Central memory CD8-positive, alpha-beta T cell (primary cell): ENCODE measurements around the gene ERG.

ENCODE experiments used
- ATAC-seq: fragments of 150-1000 bp; cut with Tn5 transposase; replicated peaks from 2 replicates; pipeline ENCODE4 v1.10.0; 2022; ENCODE audit warnings: mild to moderate bottlenecking, moderate FRiP score, moderate number of reproducible peaks; ENCODE audit not compliant: poor library complexity, severe bottlenecking; ENCODE audit errors: extremely low read depth
- DNase-seq, 2 donors: peaks; one replicate each; pipeline ENCODE4 v3.0.0; 2021; ENCODE audit warnings: low spot score in 2 of 2
- H3K27ac Mint-ChIP-seq: one replicate; pipeline ENCODE4 v1.8.0; 2022; ENCODE audit warnings: low read depth, mild to moderate bottlenecking, moderate library complexity, mixed read lengths
- H3K27me3 Mint-ChIP-seq: one replicate; pipeline ENCODE4 v1.8.0; 2022; ENCODE audit warnings: mixed read lengths
- H3K36me3 Mint-ChIP-seq: one replicate; pipeline ENCODE4 v1.8.0; 2022; ENCODE audit warnings: mild to moderate bottlenecking, moderate library complexity, mixed read lengths; ENCODE audit not compliant: insufficient read depth
- H3K4me1 Mint-ChIP-seq: one replicate; pipeline ENCODE4 v1.8.0; 2022; ENCODE audit warnings: mixed read lengths
- H3K4me3 Mint-ChIP-seq: one replicate; pipeline ENCODE4 v1.8.0; 2022; ENCODE audit warnings: mild to moderate bottlenecking, moderate library complexity, mixed read lengths
- H3K9me3 Mint-ChIP-seq: one replicate; pipeline ENCODE4 v1.8.0; 2022; ENCODE audit warnings: mixed read lengths

Gene ERG

DNA sequence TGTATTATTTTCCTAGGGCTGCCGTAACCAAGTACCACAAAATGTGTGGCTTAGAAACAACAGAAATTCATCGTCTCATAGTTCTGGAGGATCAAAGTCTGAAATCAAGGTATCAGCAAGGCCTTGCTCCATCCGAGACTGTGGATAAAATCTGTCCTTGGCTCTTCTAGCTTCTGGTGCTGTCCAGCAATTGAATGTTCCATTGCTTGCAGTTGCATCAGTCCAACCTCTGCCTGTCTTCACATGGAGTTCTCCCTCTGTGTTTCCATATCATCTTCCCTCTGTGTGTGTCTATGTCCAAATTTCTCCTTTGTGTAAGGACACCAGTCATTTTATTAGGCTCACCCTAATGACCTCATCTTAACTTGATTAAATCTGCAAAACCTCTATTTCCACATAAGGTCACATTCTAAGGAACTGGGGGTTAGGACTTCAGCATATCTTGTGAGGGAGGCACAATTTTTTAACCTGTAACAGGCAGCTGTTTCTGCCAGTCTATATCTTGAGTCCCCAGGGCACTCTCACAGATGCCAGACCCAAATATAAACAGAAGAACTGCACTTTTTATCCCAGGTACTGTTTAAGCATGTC lies 84.2 kb downstream of the ERG start:
- H3K27me3 Mint-ChIP-seq: no peaks in the 10 kb centered on the region
- H3K9me3 Mint-ChIP-seq: peaks cover 6% of the 10 kb centered on the region
- DNase-seq: no peak
- no peaks in the 10 kb centered on the region for H3K4me1 Mint-ChIP-seq
- no peak for ATAC-seq
- H3K36me3 Mint-ChIP-seq: no peaks in the 10 kb centered on the region
- no peak overlapping the region for H3K27ac Mint-ChIP-seq
- no peak overlapping the region for H3K4me3 Mint-ChIP-seq

DNA sequence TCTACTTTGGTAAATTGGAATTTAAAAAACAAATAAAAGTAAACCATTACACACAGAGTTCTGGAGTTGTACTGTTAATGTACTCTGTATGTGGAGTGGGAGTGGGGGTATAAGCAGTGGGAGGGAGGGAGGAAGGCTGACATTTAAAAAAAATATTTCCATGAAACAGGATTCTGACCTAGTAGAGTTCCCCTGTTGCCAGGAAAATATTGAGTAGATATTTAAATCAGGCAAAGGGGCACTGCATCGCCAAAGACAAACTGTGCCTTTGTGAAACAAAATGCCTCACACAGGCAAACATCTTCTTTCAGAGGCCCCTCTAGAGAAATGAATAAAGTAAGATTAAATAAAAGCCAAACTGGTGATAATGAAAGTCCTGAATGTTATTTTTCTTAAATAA lies 87.8 kb downstream of the ERG start:
- Mint-ChIP-seq H3K4me1 (no peaks in the 10 kb centered on the region), H3K9me3 (peaks cover 6% of the 10 kb centered on the region), H3K27ac (no peak overlapping the region), H3K36me3 (no peaks in the 10 kb centered on the region), H3K27me3 (no peaks in the 10 kb centered on the region), H3K4me3 (no peak overlapping the region)
- ATAC-seq (no peak), DNase-seq (no peak)

DNA sequence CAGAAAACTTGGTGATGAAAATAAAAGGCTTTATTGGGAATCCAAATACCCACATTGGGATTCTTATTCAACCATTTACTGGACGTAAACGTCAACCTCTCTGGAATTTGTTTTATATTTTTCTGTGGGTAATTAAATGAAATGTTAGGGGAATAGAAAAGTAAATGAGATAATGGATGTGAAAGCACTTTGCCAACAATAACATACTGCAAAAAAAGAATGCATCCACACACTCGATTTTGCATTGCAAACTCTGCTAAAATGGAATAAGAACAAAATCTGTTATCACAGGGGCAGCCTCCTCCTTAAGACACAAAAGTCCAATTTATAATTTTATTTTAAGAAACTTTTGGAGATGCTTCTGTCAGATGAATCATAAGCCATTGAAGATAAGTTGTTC lies 88.4 kb downstream of the ERG start:
- no peaks in the 10 kb centered on the region for H3K4me1 Mint-ChIP-seq
- no peaks in the 10 kb centered on the region for H3K36me3 Mint-ChIP-seq
- ATAC-seq: no peak
- H3K27ac Mint-ChIP-seq: no peak overlapping the region
- no peak overlapping the region for H3K4me3 Mint-ChIP-seq
- no peak for DNase-seq
- H3K9me3 Mint-ChIP-seq: peaks cover 6% of the 10 kb centered on the region
- H3K27me3 Mint-ChIP-seq: peaks cover 5% of the 10 kb centered on the region

DNA sequence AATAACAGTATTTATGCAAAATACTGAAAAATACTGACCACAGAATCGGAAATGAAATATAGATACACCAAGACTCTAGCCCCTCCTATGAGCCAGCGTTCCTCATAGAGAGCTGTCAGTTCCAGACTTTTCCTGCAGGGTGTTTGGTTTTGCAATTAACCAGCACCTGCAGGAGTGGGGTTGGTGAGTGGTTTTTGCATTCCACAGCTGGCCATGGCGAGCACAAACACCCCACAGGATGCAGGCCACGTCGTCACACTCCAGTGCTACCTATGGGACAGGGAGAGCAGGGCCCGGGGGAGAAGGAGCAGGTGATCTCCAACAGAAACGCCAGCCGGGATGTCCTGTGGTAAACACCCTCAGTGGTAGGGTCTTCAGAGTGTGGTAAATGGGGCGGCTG lies 94.1 kb downstream of the ERG start:
- peaks cover 26% of the 10 kb centered on the region for H3K27me3 Mint-ChIP-seq
- H3K4me1 Mint-ChIP-seq: no peaks in the 10 kb centered on the region
- DNase-seq: no peak
- H3K4me3 Mint-ChIP-seq: no peak overlapping the region
- no peak for ATAC-seq
- no peaks in the 10 kb centered on the region for H3K9me3 Mint-ChIP-seq
- no peaks in the 10 kb centered on the region for H3K36me3 Mint-ChIP-seq
- H3K27ac Mint-ChIP-seq: no peak overlapping the region

DNA sequence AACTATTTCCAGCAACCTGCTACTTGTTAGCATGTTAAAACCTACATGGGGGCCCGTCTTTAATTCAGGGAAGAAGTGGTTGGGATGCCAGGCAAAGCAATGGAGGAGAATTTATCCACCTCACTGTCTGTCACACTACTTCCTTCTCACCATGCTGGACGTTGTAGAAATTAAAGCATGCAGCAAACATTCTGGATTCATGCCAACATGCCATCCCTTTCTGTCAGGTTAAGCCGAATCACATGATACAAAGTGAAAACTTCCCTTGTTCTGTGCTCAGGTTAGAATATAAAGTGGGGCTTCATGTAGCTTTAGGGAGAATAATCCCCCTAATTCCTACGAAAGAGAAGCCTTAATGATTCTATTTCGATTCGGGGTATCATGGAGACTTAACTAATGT lies 95.5 kb downstream of the ERG start:
- Mint-ChIP-seq H3K9me3 (no peaks in the 10 kb centered on the region), H3K27ac (no peak overlapping the region), H3K36me3 (no peaks in the 10 kb centered on the region), H3K4me1 (no peaks in the 10 kb centered on the region), H3K4me3 (no peak overlapping the region), H3K27me3 (peaks cover 26% of the 10 kb centered on the region)
- DNase-seq (no peak), ATAC-seq (no peak)

DNA sequence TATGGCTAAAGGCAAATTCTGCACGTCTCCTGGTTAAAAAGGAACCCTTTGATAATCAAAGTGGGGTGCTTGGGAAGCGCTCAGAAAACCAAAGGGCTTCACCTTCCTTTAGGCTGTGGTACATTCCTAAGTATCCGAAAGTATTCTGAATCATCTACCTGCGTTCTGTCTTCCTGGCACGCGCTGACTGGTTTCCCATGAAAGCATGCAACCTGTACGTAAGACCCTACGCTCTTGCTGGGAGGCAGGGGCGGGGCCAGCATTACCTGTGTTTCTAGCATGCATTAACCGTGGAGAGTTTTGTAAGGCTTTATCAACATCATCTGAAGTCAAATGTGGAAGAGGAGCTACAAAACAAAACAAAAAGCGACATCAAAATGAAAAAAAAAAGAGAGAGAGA lies 96.0 kb downstream of the ERG start:
- no peaks in the 10 kb centered on the region for H3K4me1 Mint-ChIP-seq
- H3K9me3 Mint-ChIP-seq: no peaks in the 10 kb centered on the region
- no peaks in the 10 kb centered on the region for H3K36me3 Mint-ChIP-seq
- H3K27ac Mint-ChIP-seq: no peak overlapping the region
- DNase-seq (no peak), ATAC-seq (no peak)
- no peak overlapping the region for H3K4me3 Mint-ChIP-seq
- peaks cover 26% of the 10 kb centered on the region for H3K27me3 Mint-ChIP-seq

DNA sequence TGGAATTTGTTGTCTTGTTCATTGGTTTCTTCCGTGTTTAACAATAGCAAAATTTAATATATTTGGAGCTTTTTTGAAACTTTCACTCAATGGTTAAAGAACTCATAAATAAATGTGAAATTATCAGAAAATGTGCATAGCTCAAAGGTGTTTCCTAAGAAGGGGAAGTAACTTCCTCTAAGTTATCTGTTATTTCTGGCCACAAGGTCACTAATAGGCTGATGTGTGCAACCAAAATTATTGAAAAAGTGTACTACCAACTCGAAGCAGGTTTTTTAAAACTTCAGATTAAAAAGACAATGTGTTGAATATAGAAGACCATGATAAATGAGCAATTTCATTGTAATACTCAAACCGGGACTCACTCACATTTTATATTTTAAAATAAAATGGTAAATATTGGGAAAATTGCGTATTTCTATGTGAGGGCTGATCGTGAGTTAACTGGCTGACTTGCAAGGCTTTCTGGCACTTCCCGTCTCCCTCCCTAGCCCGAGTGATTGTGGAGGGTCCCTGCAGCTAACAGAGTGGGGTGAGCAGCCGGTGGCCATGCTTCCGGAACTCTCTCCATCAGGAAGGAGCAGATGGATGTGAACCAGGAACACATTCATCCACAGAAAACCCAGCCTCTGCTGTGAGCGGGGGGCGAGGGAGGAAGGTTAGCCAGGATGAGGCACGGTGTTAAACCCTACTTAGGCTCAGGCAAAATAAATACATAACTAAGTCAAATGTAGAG lies 96.9 kb downstream of the ERG start:
- Mint-ChIP-seq H3K36me3 (no peaks in the 10 kb centered on the region), H3K9me3 (no peaks in the 10 kb centered on the region), H3K4me1 (no peaks in the 10 kb centered on the region), H3K27ac (no peak overlapping the region), H3K4me3 (no peak overlapping the region), H3K27me3 (peaks cover 26% of the 10 kb centered on the region)
- DNase-seq: no peak
- ATAC-seq: no peak

DNA sequence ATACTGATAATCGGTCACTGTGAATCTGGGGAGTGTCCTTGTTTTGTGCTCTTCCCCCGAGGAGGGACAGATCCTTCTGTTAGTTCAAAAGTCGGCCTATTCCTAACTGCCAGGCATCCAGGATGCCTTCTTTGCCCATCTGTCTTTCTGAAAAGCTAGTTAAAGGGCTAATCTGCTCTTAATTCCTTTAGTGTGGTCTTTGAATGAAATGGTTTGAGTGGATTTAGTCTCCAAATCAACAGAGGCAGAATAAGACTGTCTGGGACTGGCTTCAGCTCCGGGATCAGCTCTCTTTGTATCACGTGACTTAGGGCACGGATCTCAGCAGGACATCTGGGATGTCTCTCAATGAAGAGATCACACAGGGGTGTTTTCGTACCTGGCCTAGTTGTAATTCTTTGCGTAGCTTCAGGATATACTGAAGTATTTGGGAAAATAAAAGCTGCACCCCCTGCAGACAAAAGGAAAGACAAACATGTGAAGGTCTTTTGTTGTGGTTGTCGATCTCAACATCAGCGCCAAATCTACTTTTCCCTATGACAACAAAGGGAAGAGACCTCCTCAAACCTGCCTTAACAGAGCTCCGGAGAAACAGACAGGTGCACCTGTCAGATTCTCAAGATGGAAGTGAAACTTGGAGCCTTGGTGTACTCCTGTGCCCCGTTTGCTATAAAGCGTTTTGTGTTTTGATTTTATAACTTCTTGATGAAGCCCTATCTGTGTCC lies 97.9 kb downstream of the ERG start:
- no peaks in the 10 kb centered on the region for H3K36me3 Mint-ChIP-seq
- no peak for DNase-seq
- ATAC-seq: no peak
- no peak overlapping the region for H3K27ac Mint-ChIP-seq
- H3K27me3 Mint-ChIP-seq: peaks cover 36% of the 10 kb centered on the region
- H3K4me1 Mint-ChIP-seq: no peaks in the 10 kb centered on the region
- H3K4me3 Mint-ChIP-seq: no peak overlapping the region
- no peaks in the 10 kb centered on the region for H3K9me3 Mint-ChIP-seq

DNA sequence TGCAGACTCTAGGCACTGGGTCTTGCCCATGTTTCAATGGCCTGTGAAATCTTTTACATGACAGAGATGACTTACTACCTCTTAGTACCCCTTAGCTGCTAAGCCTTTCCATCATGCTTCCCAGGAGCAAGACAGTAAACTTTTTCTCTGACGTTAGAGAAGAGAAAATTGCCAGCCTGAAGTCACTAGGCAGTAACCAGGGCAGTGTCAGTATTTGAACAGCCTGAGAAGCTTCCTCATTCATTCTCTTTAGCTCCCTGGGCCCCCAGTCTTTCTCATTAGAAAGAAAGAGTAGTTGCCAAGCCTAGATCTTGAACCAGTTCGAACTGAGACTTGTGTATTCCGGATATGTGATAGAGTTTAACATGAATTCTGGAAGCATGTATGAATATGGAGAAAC lies 99.2 kb downstream of the ERG start:
- peaks cover 28% of the 10 kb centered on the region for H3K27me3 Mint-ChIP-seq
- H3K4me1 Mint-ChIP-seq: no peaks in the 10 kb centered on the region
- H3K36me3 Mint-ChIP-seq: no peaks in the 10 kb centered on the region
- no peak overlapping the region for H3K27ac Mint-ChIP-seq
- no peak for ATAC-seq
- no peaks in the 10 kb centered on the region for H3K9me3 Mint-ChIP-seq
- no peak overlapping the region for H3K4me3 Mint-ChIP-seq
- DNase-seq: no peak

DNA sequence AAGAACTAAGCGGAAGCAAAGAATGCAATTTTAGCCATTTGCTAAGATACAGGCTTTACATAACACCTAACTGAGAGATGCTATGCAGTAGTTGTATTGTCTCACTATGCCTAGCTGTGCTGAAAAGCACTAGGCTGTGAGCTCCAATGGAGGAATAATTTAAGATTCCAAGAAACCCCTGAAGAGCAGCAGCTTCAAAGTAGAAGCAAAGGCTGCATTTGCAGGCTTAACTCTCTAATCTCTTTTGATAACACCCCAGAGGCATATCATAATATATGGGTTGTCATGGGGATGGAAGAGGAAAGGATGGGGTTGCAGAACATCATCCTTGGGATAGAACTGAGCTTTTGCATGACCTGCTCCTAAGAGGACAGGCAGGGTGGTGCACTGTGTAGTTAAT lies 102.0 kb downstream of the ERG start:
- Mint-ChIP-seq H3K36me3 (no peaks in the 10 kb centered on the region), H3K4me3 (no peak overlapping the region), H3K9me3 (no peaks in the 10 kb centered on the region), H3K4me1 (no peaks in the 10 kb centered on the region), H3K27ac (no peak overlapping the region), H3K27me3 (peaks cover 12% of the 10 kb centered on the region)
- ATAC-seq: no peak
- DNase-seq: no peak

DNA sequence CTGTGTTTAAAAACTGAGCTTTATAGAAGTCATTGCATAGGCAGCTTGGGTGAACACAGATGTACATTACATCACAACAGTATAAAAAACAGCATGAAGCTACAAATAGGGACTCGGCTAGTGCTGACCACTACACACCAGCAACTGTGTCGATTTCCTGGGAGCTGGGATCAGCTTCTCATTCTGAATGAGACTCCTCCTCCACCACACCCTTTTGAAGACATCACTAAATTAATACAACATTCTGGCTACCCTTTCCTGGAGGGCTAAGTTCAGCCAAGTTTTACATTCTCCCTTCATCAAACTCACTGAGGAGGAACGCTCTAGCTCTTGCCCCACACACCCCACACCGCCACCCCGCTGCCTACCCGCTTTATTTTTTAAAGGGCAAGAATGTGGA lies 102.7 kb downstream of the ERG start:
- no peak for DNase-seq
- no peaks in the 10 kb centered on the region for H3K36me3 Mint-ChIP-seq
- H3K4me1 Mint-ChIP-seq: no peaks in the 10 kb centered on the region
- ATAC-seq: no peak
- H3K27me3 Mint-ChIP-seq: peaks cover 12% of the 10 kb centered on the region
- H3K27ac Mint-ChIP-seq: no peak overlapping the region
- H3K4me3 Mint-ChIP-seq: no peak overlapping the region
- H3K9me3 Mint-ChIP-seq: no peaks in the 10 kb centered on the region

DNA sequence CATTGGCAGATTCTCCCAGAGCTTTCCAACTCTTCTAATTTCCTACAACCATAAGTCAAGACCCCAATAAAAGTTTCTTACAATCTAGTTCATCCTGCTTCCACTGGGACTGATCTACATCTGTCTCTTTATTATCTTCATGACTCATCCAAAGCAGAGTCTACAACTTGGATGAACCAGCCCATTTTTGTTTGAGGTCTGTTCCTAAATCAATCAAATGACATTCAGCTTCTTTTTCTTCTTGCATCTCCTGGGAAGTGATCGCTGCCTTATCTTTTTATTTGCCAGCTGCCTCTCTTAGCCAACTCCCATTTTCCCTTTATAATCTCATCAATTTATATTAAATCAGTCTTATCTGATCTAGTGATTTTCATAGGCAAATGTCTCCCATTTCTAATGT lies 105.6 kb downstream of the ERG start:
- H3K27ac Mint-ChIP-seq: no peak overlapping the region
- DNase-seq (no peak), ATAC-seq (no peak)
- no peaks in the 10 kb centered on the region for H3K9me3 Mint-ChIP-seq
- H3K36me3 Mint-ChIP-seq: no peaks in the 10 kb centered on the region
- H3K4me3 Mint-ChIP-seq: no peak overlapping the region
- H3K27me3 Mint-ChIP-seq: peaks cover 12% of the 10 kb centered on the region
- H3K4me1 Mint-ChIP-seq: no peaks in the 10 kb centered on the region

DNA sequence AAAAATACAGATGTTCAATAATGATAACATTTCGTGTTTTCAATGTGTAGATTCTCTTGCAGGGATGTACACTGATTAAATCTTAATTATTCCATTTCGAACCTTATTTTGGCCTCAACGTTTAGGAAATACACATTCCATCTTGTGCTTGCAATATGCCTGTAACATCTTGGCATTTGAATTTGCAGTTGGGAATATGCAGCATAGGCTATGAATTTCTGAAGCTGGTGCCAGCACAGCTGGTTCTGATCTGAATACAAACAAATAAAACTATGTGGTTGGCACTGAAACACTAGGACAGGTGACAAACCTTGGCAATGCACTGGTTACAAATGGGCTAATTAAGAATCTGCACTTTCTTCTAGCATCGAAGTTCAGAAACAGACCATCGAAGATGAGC lies 108.4 kb downstream of the ERG start:
- no peaks in the 10 kb centered on the region for H3K36me3 Mint-ChIP-seq
- H3K27me3 Mint-ChIP-seq: peaks cover 9% of the 10 kb centered on the region
- H3K27ac Mint-ChIP-seq: no peak overlapping the region
- no peak overlapping the region for H3K4me3 Mint-ChIP-seq
- H3K9me3 Mint-ChIP-seq: no peaks in the 10 kb centered on the region
- ATAC-seq (no peak), DNase-seq (no peak)
- H3K4me1 Mint-ChIP-seq: no peaks in the 10 kb centered on the region
